A204.1 (cell line): ENCODE data around the gene SNX25.
"Not testable (repeated sequence)": the region's sequence is repeated elsewhere in the genome, so short reads cannot be mapped to it uniquely, and the experiment has no call there.

Experiments
- FAIRE-seq: peaks from 2 replicates; lab custom pipeline; 2012; peaks lifted over from hg19 to GRCh38; lab: Jason Lieb, UNC

Gene SNX25

GRCh38 chr4:185344743-185345538 lies 135.5 kb downstream of the SNX25 start:
- FAIRE-seq = no peak

- no peak for FAIRE-seq
Measured at GRCh38 chr4:185346975-185347601, 137.7 kb downstream of the SNX25 start.

DNA sequence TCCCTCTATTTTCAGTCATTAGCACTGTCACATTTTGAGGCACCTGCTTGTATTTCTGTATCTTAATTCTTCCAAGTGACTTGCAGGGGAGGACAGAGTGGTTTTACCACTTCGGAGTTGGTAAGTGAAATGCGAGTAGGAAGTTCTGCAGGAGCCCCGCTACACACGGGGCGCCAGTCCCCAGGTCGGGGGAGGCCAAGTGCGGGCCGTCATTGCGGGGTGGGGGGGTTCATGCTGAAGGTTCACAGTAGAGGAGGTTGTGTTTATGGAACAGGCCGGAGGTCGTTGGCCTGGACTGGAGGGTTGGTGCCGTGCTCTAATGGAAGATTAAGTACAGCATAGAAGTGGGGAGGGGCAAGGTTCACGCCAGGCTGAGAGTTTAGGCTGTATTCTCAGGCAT lies 142.3 kb downstream of the SNX25 start:
- no peak for FAIRE-seq

DNA sequence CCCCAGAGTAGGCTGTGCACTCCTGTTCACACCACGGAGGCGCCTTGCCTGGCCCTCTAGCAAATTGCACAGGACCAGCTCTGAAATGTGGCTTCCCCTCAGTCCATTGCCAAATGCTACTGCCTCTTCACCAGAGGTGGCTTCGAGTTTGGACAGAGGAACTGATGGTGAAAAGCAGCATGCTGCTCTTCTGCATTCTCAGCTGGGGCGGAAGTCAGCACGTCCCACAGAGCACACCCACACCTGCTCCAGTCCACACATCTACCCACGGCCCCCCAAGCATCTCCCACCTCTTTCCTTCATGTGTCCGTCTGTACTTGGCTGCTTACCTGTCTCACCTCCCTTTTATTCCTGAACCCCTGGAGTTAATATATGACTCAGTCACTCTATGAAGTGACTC lies 142.8 kb downstream of the SNX25 start:
- no peak for FAIRE-seq

GRCh38 chr4:185352741-185353140 lies 143.3 kb downstream of the SNX25 start:
- FAIRE-seq = no peak

DNA sequence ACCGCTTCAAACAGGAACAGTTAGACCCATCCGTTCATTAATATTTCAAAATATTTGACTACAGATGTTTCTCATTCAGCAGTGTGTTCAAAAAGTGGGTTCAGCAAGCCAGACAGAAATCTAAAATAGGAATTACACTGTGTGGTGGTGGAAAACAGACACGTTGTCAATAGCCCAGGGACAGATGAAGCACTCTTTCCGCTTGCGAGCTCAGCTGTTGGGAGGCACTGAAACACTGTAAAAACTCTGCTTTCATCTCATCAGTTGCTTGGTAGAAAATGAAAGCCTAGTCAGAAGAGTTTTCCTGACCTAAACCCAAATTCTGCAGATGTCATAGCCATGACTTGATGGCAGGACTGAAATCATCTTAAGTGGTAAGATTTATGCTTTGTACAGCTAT lies 147.8 kb downstream of the SNX25 start:
- FAIRE-seq = no peak

- no peak for FAIRE-seq
Measured at GRCh38 chr4:185357733-185358440, 148.5 kb downstream of the SNX25 start.

DNA sequence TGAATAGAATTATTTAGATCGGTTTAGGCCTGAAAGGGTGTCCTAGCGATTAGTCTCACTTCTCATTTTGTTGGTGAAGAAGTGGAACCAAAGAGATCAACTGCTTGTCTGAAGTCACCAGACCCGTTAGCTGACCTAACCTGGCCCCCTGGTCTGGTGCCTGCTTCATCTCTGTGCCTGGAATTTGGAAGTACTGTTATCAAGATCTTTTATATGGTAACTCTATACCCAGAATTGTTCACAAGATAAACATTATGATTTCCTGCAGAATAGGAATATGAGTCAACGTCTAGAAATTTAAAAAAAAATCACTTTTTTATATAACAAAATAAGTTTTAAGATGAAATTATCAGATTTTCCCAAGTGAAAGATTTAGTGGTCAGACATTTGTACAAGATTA lies 149.1 kb downstream of the SNX25 start:
- FAIRE-seq = peak; percentile 14

GRCh38 chr4:185358959-185359358 lies 149.6 kb downstream of the SNX25 start:
- FAIRE-seq = no peak

- no peak for FAIRE-seq
Measured at GRCh38 chr4:185359767-185360446, 150.5 kb downstream of the SNX25 start.

DNA sequence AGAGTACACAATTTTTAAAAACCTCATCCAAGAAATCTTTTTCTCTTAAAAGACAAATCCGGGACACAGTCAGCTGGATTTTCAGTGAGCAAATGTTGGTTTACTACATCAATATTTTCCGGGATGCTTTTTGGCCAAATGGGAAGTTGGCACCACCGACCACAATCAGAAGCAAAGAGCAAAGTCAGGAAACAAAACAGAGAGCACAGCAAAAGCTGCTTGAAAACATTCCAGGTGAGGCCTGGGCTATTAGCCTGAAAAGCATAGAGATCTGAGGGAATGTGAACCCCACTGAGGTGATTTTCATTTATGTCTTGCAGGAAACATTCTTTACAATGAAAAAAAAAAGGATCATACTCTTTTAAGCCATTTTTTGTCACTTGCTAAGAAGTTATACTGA lies 152.5 kb downstream of the SNX25 start:
- FAIRE-seq = no peak

DNA sequence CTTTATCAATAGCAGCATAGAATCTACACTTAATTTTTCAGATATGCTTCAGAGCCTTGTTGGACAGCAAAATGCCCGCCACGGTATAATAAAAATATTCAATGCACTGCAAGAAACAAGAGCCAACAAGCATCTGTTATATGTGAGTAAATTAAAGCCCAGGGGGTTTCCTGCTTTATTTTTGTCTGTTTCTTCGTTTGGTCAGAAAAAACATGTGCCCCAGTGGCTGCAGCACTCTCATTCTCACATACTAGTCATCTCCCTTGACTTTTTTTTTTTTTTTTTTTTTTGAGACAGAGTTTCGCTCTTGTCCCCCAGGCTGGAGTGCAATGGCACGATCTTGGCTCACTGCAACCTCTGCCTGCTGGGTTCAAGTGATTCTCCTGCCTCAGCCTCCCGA lies 153.2 kb downstream of the SNX25 start:
- FAIRE-seq = not testable (repeated sequence)

- no peak for FAIRE-seq
Measured at GRCh38 chr4:185363251-185363650, 153.9 kb downstream of the SNX25 start.

- FAIRE-seq = no peak
Measured at GRCh38 chr4:185364886-185365285, 155.5 kb downstream of the SNX25 start.

DNA sequence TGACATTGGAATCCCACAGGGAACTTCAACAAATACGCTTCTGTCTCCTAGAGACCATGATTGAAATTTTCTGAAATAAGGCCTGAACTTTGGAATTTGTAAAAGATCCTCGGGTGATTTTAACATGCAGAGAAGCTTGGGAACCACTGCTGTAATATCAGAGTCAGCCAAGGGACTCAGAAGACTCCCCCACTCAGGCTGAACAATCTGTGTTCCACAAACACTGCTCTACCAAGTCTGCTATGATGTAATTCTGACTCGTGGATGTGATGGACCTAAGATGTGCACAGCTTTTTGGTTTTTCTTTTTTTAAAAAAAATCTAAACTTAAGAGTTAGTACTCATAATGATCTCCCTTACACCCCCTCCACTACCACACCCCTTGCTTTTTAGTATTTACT lies 160.3 kb downstream of the SNX25 start:
- FAIRE-seq = no peak

DNA sequence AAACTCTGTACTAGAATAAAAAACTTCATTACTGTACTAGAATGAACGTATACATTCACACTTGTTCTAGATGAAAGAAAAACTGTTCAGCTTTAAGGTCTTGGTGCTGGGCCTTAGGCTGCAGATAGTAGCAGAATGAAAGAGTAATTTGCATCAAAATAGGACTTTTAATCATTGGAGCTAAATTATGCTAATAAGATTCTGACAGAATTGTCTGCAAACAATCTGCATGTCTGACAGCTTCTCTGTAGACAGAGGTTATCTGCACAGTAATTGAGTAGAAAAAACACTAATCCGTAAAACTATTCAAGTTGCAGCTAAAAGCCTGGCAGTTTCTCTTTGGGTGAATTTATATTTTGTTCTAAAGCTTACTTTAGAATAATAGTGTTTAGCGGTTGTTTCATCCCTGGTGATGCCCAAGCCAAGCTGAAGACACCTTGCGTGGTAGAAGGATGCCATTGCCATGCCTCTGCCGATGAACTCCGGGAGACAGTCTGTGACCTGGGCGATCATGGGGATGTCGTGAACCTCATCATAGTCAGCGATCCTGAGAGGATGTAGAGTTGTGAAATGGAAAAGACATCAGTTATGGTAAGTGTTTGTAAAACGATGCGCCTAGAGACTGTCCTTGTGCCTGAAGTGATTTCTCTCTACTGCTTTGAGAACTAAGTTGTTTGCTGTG lies 161.0 kb downstream of the SNX25 start:
- FAIRE-seq = no peak

- no peak for FAIRE-seq
Measured at GRCh38 chr4:185371702-185372101, 162.3 kb downstream of the SNX25 start.

GRCh38 chr4:185374027-185374426 lies 164.6 kb downstream of the SNX25 start:
- FAIRE-seq = no peak

DNA sequence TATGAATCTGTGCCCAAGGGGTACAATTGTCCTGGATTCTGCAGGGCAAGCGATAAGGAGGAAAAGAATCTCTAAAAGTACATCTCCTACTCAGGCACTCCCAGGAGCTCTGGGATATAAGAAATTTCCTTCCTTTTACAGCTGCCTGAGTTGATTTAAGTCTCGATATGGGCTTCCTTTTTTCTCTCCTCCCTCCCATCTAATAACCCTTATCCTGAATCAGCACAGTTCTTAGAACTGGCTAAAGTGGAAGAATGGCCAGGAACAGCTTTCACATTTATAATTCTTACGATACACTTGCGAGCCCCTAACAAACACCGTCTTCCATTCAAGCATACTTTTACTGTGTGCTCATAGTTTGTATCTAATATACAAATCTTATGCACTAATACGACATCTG lies 165.2 kb downstream of the SNX25 start:
- FAIRE-seq = no peak

DNA sequence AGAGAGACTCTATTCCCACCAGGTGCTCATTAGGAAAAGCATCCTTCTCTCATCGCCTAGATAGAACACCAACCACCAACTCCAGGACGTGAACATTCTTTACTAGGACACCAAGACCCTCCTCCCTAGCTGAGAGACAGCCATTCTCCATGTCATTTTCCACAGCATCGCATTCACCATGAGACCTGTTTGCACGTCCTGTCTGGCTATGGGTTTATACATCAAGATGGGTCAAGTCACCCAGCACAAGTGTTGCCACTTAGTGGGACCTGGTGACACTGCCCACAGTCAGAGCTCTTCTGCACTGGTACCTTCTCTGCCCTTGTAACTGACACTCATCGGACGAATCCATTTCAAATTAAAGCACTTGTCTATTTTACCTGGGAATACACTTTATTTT lies 168.9 kb downstream of the SNX25 start:
- no peak for FAIRE-seq

- FAIRE-seq = no peak
Measured at GRCh38 chr4:185379326-185380295, 170.2 kb downstream of the SNX25 start.
